ENCODE measurements around the gene SLC2A4RG. TPM values are rescaled to one million over a fixed set of nuclear protein-coding genes. Genes with fewer than 3 reads are reported as not detected.

Gene SLC2A4RG
- total and polyA plus RNA-seq, 2 of the 13 experiments (the other 11 are each of a cell fraction or from before 2014, with no cell fraction given), result 91.4 to 95.9 TPM

DNA sequence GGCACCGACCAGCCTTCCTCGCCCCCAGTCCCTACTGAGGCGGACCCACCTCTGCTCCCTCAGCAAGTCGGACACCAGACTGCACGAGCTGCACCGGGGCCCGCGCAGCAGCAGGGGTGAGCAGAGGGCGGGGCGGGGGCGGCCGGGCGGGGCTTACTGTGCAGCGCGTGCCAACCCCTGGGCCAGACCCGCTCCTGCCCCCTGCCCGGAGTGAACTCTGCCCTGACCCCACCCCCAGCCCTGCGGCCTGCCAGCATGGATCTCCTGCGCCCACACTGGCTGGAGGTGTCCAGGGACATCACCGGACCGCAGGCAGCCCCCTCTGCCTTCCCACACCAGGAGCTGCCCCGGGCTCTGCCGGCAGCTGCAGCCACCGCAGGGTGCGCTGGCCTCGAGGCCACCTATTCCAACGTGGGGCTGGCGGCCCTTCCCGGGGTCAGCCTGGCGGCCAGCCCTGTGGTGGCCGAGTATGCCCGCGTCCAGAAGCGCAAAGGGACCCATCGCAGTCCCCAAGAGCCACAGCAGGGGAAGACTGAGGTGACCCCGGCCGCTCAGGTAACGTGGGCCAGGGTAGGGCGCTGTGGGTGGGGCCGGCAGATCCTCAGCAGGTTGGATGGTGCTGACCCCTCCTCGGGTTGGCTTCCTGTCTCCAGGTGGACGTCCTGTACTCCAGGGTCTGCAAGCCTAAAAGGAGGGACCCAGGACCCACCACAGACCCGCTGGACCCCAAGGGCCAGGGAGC, 1.5 kb upstream of the SLC2A4RG start (continued):
- peak; percentile 96 for TF ChIP-seq TMF1 (CRISPR knock-in tag; IDR thresholded peaks at IDR 0.05; ENCODE audit: low read depth)
- TF ChIP-seq, protein P1, sequence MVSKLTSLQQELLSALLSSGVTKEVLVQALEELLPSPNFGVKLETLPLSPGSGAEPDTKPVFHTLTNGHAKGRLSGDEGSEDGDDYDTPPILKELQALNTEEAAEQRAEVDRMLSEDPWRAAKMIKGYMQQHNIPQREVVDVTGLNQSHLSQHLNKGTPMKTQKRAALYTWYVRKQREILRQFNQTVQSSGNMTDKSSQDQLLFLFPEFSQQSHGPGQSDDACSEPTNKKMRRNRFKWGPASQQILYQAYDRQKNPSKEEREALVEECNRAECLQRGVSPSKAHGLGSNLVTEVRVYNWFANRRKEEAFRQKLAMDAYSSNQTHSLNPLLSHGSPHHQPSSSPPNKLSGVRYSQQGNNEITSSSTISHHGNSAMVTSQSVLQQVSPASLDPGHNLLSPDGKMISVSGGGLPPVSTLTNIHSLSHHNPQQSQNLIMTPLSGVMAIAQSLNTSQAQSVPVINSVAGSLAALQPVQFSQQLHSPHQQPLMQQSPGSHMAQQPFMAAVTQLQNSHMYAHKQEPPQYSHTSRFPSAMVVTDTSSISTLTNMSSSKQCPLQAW (CRISPR knock-in tag; IDR thresholded peaks at IDR 0.05), result peak; percentile 86
- peak; percentile 73; the same call in 1 of the 2 replicates for TF ChIP-seq TSC22D2 (CRISPR knock-in tag; IDR thresholded peaks at IDR 0.05; ENCODE audit: borderline replicate concordance)
- TF ChIP-seq ZFP82 (CRISPR knock-in tag; IDR thresholded peaks at IDR 0.05; ENCODE audit: borderline replicate concordance), result no peak
- TF ChIP-seq ZFX (CRISPR knock-in tag; IDR thresholded peaks at IDR 0.05; ENCODE audit: low read depth), result peak; percentile 98
- TF ChIP-seq, protein P2, sequence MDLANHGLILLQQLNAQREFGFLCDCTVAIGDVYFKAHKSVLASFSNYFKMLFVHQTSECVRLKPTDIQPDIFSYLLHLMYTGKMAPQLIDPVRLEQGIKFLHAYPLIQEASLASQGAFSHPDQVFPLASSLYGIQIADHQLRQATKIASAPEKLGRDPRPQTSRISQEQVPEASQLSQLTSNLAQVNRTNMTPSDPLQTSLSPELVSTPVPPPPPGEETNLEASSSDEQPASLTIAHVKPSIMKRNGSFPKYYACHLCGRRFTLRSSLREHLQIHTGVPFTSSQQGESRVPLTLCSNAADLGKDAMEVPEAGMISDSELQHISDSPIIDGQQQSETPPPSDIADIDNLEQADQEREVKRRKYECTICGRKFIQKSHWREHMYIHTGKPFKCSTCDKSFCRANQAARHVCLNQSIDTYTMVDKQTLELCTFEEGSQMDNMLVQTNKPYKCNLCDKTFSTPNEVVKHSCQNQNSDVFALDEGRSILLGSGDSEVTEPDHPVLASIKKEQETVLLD (CRISPR knock-in tag; IDR thresholded peaks at IDR 0.05; ENCODE audit: low read depth), result peak; percentile 86
- peak; percentile 98 for TF ChIP-seq HNRNPL (IDR thresholded peaks at IDR 0.05; ENCODE audit: low read depth, low read length)
- no peak for TF ChIP-seq RFX3 (CRISPR knock-in tag; IDR thresholded peaks at IDR 0.05)
- TF ChIP-seq, protein P3, sequence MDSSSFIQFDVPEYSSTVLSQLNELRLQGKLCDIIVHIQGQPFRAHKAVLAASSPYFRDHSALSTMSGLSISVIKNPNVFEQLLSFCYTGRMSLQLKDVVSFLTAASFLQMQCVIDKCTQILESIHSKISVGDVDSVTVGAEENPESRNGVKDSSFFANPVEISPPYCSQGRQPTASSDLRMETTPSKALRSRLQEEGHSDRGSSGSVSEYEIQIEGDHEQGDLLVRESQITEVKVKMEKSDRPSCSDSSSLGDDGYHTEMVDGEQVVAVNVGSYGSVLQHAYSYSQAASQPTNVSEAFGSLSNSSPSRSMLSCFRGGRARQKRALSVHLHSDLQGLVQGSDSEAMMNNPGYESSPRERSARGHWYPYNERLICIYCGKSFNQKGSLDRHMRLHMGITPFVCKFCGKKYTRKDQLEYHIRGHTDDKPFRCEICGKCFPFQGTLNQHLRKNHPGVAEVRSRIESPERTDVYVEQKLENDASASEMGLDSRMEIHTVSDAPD (CRISPR knock-in tag; IDR thresholded peaks at IDR 0.05), result peak; percentile 87
- TF ChIP-seq ZNF567 (CRISPR knock-in tag; IDR thresholded peaks at IDR 0.05; ENCODE audit: borderline replicate concordance), result peak; percentile 97; the same call in 1 of the 2 replicates
- peak; percentile 14; the same call in 1 of the 2 replicates for TF ChIP-seq CEBPG (CRISPR knock-in tag; IDR thresholded peaks at IDR 0.05)
- no peak for TF ChIP-seq SRF (IDR thresholded peaks at IDR 0.05; ENCODE audit: low read depth, low read length)
- no peak for TF ChIP-seq RFX1 (IDR thresholded peaks at IDR 0.05)
- peak; percentile 89; the same call in 1 of the 2 replicates for TF ChIP-seq ZNF484 (CRISPR knock-in tag; IDR thresholded peaks at IDR 0.05; ENCODE audit: borderline replicate concordance, low read depth)
- TF ChIP-seq, protein P4, sequence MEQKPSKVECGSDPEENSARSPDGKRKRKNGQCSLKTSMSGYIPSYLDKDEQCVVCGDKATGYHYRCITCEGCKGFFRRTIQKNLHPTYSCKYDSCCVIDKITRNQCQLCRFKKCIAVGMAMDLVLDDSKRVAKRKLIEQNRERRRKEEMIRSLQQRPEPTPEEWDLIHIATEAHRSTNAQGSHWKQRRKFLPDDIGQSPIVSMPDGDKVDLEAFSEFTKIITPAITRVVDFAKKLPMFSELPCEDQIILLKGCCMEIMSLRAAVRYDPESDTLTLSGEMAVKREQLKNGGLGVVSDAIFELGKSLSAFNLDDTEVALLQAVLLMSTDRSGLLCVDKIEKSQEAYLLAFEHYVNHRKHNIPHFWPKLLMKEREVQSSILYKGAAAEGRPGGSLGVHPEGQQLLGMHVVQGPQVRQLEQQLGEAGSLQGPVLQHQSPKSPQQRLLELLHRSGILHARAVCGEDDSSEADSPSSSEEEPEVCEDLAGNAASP (CRISPR knock-in tag; IDR thresholded peaks at IDR 0.05; ENCODE audit: borderline replicate concordance), result peak; percentile 91
- TF ChIP-seq REL (CRISPR knock-in tag; conservative IDR thresholded peaks at IDR 0.05), result peak; percentile 94
- peak; percentile 36; the same call in 1 of the 2 replicates for TF ChIP-seq SRY (CRISPR knock-in tag; IDR thresholded peaks at IDR 0.05)
- no peak for TF ChIP-seq ZNF598 (CRISPR knock-in tag; IDR thresholded peaks at IDR 0.05; ENCODE audit: borderline replicate concordance)
- TF ChIP-seq EED (CRISPR knock-in tag; IDR thresholded peaks at IDR 0.05), result peak; percentile 87
- TF ChIP-seq NR3C1 (CRISPR knock-in tag; IDR thresholded peaks at IDR 0.05), result peak; percentile 89; the same call in 1 of the 2 replicates
- peak; percentile 94 for TF ChIP-seq MYC (CRISPR knock-in tag; IDR thresholded peaks at IDR 0.05; ENCODE audit: borderline replicate concordance)
- TF ChIP-seq, protein P5, sequence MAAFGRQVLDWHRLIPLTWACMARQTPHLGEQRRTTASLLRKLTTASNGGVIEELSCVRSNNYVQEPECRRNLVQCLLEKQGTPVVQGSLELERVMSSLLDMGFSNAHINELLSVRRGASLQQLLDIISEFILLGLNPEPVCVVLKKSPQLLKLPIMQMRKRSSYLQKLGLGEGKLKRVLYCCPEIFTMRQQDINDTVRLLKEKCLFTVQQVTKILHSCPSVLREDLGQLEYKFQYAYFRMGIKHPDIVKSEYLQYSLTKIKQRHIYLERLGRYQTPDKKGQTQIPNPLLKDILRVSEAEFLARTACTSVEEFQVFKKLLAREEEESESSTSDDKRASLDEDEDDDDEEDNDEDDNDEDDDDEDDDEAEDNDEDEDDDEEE (CRISPR knock-in tag; IDR thresholded peaks at IDR 0.05), result no peak

Data from HepG2 (cell line).